ENCODE results near the gene ZNF394. TPM values are rescaled to one million over a fixed set of nuclear protein-coding genes. Genes with fewer than 3 reads are reported as not detected.
A peak's percentile ranks its signal among the peaks of the same experiment; 100 is the strongest.

Gene ZNF394
- total and polyA plus RNA-seq, 9 of the 15 experiments (the other 6 are each of a cell fraction or from before 2014, with no cell fraction given): 2.9 to 32.2 (median 24.2) TPM

GRCh38 chr7:99485094-99485493 is 15.0 kb downstream of the ZNF394 start:
- Histone ChIP-seq H2AFZ (ENCODE audit: low read depth, low read length) (no peak overlapping the region), H3K9me1 (ENCODE audit: control insufficient read depth, insufficient read depth, low read length) (no peaks in the 10 kb centered on the region), H3K27me3 (ENCODE audit: control insufficient read depth in 2 of 2, insufficient read depth in 2 of 2, low read length in 2 of 2) (no peaks in the 10 kb centered on the region), H3K9me3 (replicated peaks; ENCODE audit: control insufficient read depth, insufficient read depth, low read depth, low read length) (0 out of 2 replicates have a peak, but pooled peaks cover 4% of the 10 kb centered on the region), H3K36me3 (ENCODE audit: control insufficient read depth, insufficient read depth, low read length) (peaks cover 52% of the 10 kb centered on the region), H4K20me1 (replicated peaks; ENCODE audit: control insufficient read depth, insufficient read depth, low read length) (no peaks in the 10 kb centered on the region), H3K4me3 (no peak overlapping the region), H3K4me2 (ENCODE audit: insufficient read depth, low read length) (no peak overlapping the region), H3K27ac (ENCODE audit: extremely low read depth, low read depth, low read length) (no peak overlapping the region), H3K79me2 (ENCODE audit: control insufficient read depth, insufficient read depth, low read length) (peaks cover 8% of the 10 kb centered on the region; the same call in 1 of the 3 replicates), H3K9ac (ENCODE audit: insufficient read depth in 1 of 2, low read depth in 2 of 2, low read length in 2 of 2) (no peak overlapping the region), H3K4me1 (replicated peaks in 1 of 2; ENCODE audit: control insufficient read depth in 2 of 2, insufficient read depth in 2 of 2, low read length in 2 of 2) (no peaks in the 10 kb centered on the region)
- ATAC-seq (no peak), DNase-seq (ENCODE audit: extremely low read depth in 1 of 4, low spot score in 3 of 4) (peak in 1 of 4 experiments; percentile 4), FAIRE-seq (no peak)
- CTCF ChIA-PET (ENCODE audit: low intra/inter-chr PET ratio): no interaction called here
- WGBS (ENCODE audit: insufficient coverage, low coverage, missing lambda C conversion rate): 74% methylated on average over 5 of the region's 5 CpGs
- POLR2A ChIA-PET: interaction anchor here (0.6 to 1.9 kb wide), 6 partner anchors 9 to 67 kb away, joined by 3 to 5 read pairs (median 4); partner anchors contain the start of gene ZKSCAN5
- BruUV-seq (replicated peaks): no TSS peak
- in situ Hi-C loops (cut with MboI): no loop called here
- no peak for TF ChIP-seq RHOXF2B (CRISPR knock-in tag; conservative IDR thresholded peaks at IDR 0.05)
- TF ChIP-seq, protein P1, sequence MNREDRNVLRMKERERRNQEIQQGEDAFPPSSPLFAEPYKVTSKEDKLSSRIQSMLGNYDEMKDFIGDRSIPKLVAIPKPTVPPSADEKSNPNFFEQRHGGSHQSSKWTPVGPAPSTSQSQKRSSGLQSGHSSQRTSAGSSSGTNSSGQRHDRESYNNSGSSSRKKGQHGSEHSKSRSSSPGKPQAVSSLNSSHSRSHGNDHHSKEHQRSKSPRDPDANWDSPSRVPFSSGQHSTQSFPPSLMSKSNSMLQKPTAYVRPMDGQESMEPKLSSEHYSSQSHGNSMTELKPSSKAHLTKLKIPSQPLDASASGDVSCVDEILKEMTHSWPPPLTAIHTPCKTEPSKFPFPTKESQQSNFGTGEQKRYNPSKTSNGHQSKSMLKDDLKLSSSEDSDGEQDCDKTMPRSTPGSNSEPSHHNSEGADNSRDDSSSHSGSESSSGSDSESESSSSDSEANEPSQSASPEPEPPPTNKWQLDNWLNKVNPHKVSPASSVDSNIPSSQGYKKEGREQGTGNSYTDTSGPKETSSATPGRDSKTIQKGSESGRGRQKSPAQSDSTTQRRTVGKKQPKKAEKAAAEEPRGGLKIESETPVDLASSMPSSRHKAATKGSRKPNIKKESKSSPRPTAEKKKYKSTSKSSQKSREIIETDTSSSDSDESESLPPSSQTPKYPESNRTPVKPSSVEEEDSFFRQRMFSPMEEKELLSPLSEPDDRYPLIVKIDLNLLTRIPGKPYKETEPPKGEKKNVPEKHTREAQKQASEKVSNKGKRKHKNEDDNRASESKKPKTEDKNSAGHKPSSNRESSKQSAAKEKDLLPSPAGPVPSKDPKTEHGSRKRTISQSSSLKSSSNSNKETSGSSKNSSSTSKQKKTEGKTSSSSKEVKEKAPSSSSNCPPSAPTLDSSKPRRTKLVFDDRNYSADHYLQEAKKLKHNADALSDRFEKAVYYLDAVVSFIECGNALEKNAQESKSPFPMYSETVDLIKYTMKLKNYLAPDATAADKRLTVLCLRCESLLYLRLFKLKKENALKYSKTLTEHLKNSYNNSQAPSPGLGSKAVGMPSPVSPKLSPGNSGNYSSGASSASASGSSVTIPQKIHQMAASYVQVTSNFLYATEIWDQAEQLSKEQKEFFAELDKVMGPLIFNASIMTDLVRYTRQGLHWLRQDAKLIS (CRISPR knock-in tag; IDR thresholded peaks at IDR 0.05): no peak
- TF ChIP-seq FOSL1 (tag; conservative IDR thresholded peaks at IDR 0.05): no peak
- intact Hi-C loops (cut with micrococcal nuclease): no loop called here

All from K562 (cell line).